Prostate gland (tissue), 2 donors: ENCODE data around the gene VEPH1.

Experiments
- CTCF ChIP-seq, 4 experiments: fragments of 200-600 bp in 2 of 4; fragments of 450-650 bp in 2 of 4; sonication (generic) in 2 of 4; IDR thresholded peaks; 1 replicate in 3 of 4; 2 replicates in 1 of 4; pipeline ENCODE4 v1.5.1; 2016 to 2019; ENCODE audit warnings: antibody characterized with exemption in 4 of 4, mild to moderate bottlenecking in 2 of 4, moderate library complexity in 2 of 4
- POLR2AphosphoS5 ChIP-seq: sonication (generic); formaldehyde crosslinking; IDR thresholded peaks from one replicate; pipeline ENCODE4 v1.6.1; 2017; ENCODE audit warnings: antibody characterized with exemption

GRCh38 chr3:157488144-157488543 is 15.1 kb downstream of the VEPH1 start:
- TF ChIP-seq CTCF (IDR thresholded peaks at IDR 0.05): no peak
- no peak for TF ChIP-seq POLR2AphosphoS5
